ENCODE results near the gene TBR1. TPM values are rescaled to one million over a fixed set of nuclear protein-coding genes. Genes with fewer than 3 reads are reported as not detected.

The TBR1 gene
- total RNA-seq, 2 donors from 2014 or later, result not detected

DNA sequence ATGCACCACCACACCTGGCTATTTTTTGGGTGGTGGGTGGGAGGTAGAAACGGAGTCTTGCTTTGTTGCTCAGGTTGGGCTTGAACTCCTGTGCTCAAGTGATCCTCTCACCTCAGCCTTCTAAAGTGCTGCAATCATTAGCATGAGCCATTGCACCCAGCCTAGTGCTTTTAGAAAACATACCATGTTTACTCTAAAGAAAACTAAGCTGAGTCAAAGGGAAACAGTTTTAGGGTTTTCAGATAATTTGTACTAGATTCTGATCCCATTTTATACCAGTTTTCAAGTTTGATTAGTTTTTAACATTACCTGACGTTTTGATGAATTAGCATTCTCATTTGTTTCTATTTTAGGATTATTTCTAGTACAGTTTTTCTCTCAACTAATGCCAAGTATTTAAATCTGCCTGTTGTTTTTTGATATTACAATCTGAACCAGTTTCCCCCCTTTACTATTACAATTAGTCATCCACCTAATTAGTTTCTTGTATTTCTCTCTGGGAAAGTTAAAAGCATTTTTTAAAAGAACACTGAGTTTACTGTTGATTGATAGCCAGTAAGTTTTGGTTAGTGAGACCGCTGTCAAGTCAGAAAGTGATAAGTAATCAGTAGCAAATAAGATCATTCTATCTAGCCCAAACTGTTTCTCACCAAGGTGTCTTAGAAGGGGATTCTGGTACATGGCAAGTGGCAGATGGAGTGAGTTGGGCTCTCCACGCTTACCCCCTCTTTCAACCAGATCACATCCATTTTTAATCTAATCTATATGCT, 24.2 kb upstream of the TBR1 start:
- Mint-ChIP-seq H3K4me3 (no peak overlapping the region), H3K36me3 (ENCODE audit: low read depth) (peaks cover 13% of the 10 kb centered on the region), H3K4me1 (peaks cover 2% of the 10 kb centered on the region), H3K27ac (no peak overlapping the region), H3K27me3 (no peaks in the 10 kb centered on the region)
- no peak for ATAC-seq
- no peaks in the 10 kb centered on the region for H3K9me3 ChIP-seq (ENCODE audit: control insufficient read depth, low read length, poor library complexity, severe bottlenecking)
- no peak for DNase-seq

DNA sequence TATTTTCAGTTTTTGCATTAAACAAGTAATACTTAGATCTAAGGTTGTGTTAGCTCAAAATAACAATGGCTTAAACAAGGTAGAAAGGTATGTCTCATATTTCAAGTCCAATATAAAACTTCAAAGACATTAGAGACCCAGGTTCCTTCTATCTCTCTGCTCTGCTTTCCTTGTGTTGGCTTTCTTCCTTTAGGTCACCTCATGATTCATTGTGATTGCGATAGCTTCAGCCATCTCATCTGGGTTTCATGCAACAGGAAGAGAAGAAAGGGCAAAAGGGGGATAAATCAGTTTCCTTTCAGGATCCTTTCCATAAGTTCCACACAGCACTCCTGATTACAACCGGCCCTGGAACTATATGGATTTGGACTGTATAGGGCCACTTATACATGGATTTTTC, 16.0 kb upstream of the TBR1 start:
- Mint-ChIP-seq H3K27me3 (no peaks in the 10 kb centered on the region), H3K4me1 (no peaks in the 10 kb centered on the region), H3K4me3 (no peak overlapping the region), H3K27ac (no peak overlapping the region), H3K36me3 (ENCODE audit: low read depth) (peaks cover 11% of the 10 kb centered on the region)
- H3K9me3 ChIP-seq (ENCODE audit: control insufficient read depth, low read length, poor library complexity, severe bottlenecking), result no peaks in the 10 kb centered on the region
- DNase-seq, result no peak
- no peak for ATAC-seq

DNA sequence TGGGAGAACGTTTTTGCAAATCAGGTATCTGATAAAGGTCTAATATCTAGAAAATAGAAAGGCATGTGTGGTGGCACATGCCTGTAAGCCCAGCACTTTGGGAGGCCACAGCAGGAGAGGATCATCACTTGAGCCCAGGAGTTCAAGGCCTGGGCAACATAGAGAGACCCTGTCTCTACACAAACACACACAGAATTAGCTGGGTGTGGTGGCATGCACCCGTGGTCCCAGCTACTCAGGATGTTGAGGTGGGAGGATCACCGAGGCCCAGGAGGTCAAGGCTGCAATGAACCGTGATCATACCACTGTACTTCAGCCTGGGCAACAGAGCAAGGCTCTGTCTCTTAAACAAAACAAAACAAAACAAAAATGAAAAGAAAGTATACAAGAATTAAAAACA, 13.8 kb upstream of the TBR1 start:
- H3K27ac Mint-ChIP-seq, result no peak overlapping the region
- DNase-seq, result no peak
- no peak for ATAC-seq
- no peaks in the 10 kb centered on the region for H3K27me3 Mint-ChIP-seq
- H3K4me3 Mint-ChIP-seq, result no peak overlapping the region
- H3K9me3 ChIP-seq (ENCODE audit: control insufficient read depth, low read length, poor library complexity, severe bottlenecking), result no peaks in the 10 kb centered on the region
- no peaks in the 10 kb centered on the region for H3K4me1 Mint-ChIP-seq
- H3K36me3 Mint-ChIP-seq (ENCODE audit: low read depth), result peaks cover 4% of the 10 kb centered on the region

DNA sequence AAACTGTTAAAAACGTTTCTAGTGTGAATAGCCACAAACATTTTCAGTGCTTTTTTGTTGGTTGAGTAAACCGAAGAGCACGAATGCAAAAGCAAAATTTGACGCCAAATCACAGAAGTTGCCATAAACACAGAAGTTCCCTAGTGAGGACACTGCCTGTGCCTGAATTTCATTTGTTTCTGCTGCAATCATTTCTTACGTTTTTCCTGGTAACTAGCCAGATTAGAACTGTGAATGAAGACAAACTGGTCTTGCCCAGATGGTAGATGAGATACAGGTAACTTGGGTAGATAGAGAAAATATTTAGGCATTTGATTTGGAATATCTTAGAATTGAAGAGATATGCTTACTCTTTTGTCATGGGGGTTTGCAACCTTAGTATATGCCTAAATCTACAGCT, 9.8 kb upstream of the TBR1 start:
- no peak for DNase-seq
- Mint-ChIP-seq H3K27me3 (no peaks in the 10 kb centered on the region), H3K36me3 (ENCODE audit: low read depth) (peaks cover 4% of the 10 kb centered on the region), H3K27ac (no peak overlapping the region), H3K4me3 (no peak overlapping the region), H3K4me1 (no peaks in the 10 kb centered on the region)
- H3K9me3 ChIP-seq (ENCODE audit: control insufficient read depth, low read length, poor library complexity, severe bottlenecking), result no peaks in the 10 kb centered on the region
- ATAC-seq, result no peak

DNA sequence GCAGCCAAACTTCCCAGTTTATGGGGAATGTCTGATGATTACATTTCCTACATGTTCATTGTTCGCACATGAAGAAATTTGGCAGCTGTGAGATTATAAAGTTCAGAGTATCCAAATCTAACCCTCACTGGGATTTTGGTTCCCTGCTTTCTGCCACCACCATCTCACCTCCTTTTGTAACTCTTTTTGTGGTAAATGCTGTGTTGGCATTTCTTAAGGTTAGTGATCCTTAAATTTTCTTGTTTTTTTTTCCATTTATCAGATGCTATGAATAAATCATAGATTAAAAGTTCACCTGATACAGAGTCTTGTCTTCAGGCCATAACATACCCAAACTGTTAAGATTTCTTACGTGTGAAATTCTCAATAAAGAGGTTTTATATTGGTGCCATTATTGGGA, 8.5 kb upstream of the TBR1 start:
- Mint-ChIP-seq H3K4me1 (no peaks in the 10 kb centered on the region), H3K27ac (no peak overlapping the region), H3K27me3 (no peaks in the 10 kb centered on the region), H3K36me3 (ENCODE audit: low read depth) (peaks cover 2% of the 10 kb centered on the region), H3K4me3 (no peak overlapping the region)
- no peaks in the 10 kb centered on the region for H3K9me3 ChIP-seq (ENCODE audit: control insufficient read depth, low read length, poor library complexity, severe bottlenecking)
- ATAC-seq, result no peak
- DNase-seq, result no peak

DNA sequence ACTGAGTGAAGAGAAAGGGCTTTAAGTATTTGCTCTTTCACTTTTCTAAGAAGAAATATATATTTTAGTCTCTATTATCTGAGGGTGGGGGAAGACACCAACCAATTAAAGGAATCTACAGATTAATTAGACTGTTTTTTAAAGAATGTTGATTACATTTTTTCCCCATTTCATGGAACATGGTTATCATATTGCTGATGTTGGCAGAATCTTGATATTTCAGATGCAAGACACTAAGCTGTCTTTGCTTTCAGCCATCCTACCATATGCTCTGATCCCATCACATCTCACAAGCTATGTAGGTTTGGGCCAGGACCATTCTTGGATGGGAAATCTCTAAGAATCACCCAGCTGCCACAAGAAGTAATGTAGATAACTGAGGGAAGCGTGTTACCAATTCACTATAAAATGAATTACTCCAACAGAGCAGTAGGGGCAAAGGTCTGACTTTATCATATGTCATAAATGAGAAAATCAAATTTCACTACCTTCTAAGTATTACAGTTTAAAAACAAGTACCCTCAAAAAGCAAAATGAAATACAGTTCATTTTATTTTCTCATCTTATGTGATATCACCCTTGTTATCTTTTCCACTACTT, 6.7 kb upstream of the TBR1 start:
- ATAC-seq (no peak), DNase-seq (no peak)
- H3K27me3 Mint-ChIP-seq, result peaks cover 6% of the 10 kb centered on the region
- H3K4me3 Mint-ChIP-seq, result no peak overlapping the region
- peaks cover 3% of the 10 kb centered on the region for H3K4me1 Mint-ChIP-seq
- H3K9me3 ChIP-seq (ENCODE audit: control insufficient read depth, low read length, poor library complexity, severe bottlenecking), result no peaks in the 10 kb centered on the region
- no peak overlapping the region for H3K27ac Mint-ChIP-seq
- peaks cover 2% of the 10 kb centered on the region for H3K36me3 Mint-ChIP-seq (ENCODE audit: low read depth)

DNA sequence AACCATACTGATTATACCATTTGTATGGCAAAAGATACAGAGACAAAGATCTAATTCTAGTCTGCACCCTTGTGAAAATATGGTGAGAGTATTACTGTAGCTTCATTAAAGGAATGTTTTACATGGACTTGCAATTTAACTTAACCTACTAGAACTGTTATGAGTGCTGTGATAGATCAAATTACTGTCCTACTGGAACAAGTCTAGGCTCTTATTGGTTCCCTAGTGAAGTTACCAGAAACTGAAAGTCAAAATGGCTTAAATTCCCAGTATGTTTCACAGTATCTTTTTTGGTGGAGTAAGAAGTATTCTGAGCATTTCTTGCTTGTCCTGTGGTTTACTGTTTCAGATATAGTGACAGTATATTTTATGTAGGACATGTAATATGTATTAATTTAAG, 3.8 kb upstream of the TBR1 start:
- no peaks in the 10 kb centered on the region for H3K9me3 ChIP-seq (ENCODE audit: control insufficient read depth, low read length, poor library complexity, severe bottlenecking)
- H3K36me3 Mint-ChIP-seq (ENCODE audit: low read depth), result peaks cover 6% of the 10 kb centered on the region
- ATAC-seq (no peak), DNase-seq (no peak)
- no peak overlapping the region for H3K4me3 Mint-ChIP-seq
- H3K4me1 Mint-ChIP-seq, result peaks cover 24% of the 10 kb centered on the region
- no peak overlapping the region for H3K27ac Mint-ChIP-seq
- H3K27me3 Mint-ChIP-seq, result peaks cover 33% of the 10 kb centered on the region

DNA sequence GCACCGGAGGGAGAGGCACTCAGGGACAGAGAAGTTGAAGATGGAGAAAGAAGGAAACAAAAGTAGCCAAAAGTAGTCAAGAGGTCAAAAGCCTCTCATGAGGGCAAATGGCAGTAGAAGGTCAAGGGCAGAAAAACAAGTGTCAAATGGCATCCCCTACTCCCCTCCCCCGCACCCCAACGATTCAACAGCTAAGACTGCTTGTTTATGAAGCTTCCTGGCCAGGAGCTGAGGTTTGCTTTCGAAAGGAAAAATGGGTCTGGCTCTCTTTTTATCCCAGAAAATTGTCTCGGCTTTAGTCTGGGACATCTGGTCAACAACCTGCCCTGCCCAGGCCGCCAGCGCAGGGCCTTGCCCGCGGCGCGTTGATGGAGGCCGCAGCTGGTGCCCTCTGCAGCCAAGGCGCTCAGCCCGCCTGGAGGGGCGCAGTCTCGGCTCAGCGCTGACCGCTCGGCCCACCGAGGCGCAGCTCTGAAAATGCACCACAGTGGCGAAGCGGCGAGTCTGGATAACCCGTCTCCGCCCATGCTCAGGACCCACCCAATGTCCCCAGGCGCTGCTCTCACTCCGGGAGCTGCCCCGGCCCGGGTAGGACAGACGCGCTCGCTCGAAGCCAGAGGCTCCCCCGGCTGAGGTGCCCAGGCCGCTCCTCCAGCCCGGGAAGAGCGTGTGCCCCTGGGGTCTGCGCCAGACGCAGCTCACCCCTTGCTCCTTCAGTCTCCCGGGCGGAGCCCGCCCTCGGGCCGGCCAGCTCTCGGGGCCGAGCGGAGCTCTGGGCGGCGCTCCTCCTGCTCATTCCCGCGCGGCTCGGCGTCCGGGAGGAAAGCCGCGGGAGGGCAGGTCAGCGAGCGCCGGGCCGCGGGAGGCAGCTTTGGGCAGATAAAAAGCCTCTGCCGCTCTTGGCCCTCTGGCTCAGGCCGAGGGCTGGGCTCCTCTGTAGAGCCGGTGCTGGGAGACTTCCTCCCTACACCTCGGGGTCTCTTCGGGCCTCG, 1.8 kb upstream of the TBR1 start:
- no peak overlapping the region for H3K27ac Mint-ChIP-seq

DNA sequence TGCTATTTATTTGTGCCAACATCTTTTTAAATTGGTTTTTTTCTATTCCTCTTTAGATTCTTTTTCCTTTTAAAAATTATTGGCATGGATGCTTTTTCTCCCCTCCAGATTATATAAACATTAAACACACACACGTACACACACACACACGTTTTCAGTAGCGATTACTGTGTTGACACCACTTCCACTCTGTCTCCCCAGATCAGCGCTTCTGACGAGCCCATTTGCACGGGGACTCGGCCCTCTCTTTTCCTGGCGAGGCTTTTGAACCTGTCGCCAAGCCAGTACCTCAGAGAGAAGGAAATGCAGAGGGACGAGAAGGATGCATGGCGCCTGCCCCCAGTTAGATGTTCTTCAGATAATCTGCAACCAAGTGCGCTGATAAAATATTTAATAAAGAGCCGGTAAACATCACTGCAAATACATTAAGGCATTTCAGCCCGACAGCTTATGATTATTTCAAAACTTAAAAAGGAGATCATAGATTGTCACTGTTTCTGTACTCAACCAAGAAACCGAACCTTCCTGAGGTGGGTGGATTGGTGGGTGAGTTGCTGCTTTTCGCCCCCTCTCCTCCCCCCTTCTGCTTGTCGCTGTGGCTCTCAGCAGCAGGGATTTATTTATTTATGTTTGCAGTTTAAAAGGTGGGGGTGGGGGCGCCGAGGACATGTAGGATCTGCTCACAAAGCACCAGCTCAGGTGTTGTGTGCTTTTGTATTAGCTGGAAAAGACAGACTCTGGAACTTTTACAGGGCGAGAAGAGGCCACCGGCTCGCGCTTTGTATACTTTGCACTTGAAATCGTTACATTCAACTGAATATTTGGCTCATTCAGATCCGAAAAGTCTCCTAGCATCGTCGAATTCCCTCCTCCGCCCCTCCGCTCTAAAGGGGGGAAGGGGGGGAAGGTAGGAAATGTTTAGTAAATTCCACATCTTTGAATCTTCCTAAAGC, 787 bp upstream of the TBR1 start:
- Mint-ChIP-seq H3K36me3 (ENCODE audit: low read depth) (peaks cover 4% of the 10 kb centered on the region), H3K4me3 (peak overlapping the region; percentile 86), H3K4me1 (peaks cover 35% of the 10 kb centered on the region), H3K27ac (peak overlapping the region; percentile 9), H3K27me3 (peaks cover 60% of the 10 kb centered on the region)
- DNase-seq (no peak), ATAC-seq (peak; percentile 45)
- no peaks in the 10 kb centered on the region for H3K9me3 ChIP-seq (ENCODE audit: control insufficient read depth, low read length, poor library complexity, severe bottlenecking)

More for the DNA sequence above, 1.8 kb upstream of the TBR1 start:
- H3K4me1 Mint-ChIP-seq, result peaks cover 35% of the 10 kb centered on the region
- ATAC-seq, result peak; percentile 50
- no peak for DNase-seq
- H3K4me3 Mint-ChIP-seq, result peak overlapping the region; percentile 86
- H3K36me3 Mint-ChIP-seq (ENCODE audit: low read depth), result peaks cover 4% of the 10 kb centered on the region
- H3K9me3 ChIP-seq (ENCODE audit: control insufficient read depth, low read length, poor library complexity, severe bottlenecking), result no peaks in the 10 kb centered on the region
- peaks cover 53% of the 10 kb centered on the region for H3K27me3 Mint-ChIP-seq

DNA sequence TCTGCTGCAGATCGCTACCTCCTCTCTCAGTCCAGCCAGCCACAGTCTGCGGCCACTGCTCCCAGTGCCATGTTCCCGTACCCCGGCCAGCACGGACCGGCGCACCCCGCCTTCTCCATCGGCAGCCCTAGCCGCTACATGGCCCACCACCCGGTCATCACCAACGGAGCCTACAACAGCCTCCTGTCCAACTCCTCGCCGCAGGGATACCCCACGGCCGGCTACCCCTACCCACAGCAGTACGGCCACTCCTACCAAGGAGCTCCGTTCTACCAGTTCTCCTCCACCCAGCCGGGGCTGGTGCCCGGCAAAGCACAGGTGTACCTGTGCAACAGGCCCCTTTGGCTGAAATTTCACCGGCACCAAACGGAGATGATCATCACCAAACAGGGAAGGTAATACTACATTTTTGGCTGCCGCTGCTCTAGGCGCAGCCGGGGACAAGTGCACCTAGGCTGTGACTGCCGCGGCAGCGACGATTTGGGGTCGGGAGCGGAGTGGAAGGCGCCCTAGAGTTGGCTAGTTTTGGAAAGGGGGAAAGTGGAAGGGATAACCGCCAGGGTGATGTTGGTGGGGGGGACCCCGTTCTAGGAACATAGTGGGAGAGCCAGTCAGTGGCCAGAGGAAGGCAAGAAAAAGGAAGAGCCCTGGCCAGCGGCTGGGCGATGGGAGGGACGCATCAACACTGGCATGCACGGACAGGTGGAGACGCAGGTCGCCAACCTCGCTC, 776 bp downstream of the TBR1 start:
- H3K4me1 Mint-ChIP-seq, result peaks cover 35% of the 10 kb centered on the region
- H3K36me3 Mint-ChIP-seq (ENCODE audit: low read depth), result peaks cover 7% of the 10 kb centered on the region
- H3K9me3 ChIP-seq (ENCODE audit: control insufficient read depth, low read length, poor library complexity, severe bottlenecking), result no peaks in the 10 kb centered on the region
- H3K4me3 Mint-ChIP-seq, result peak overlapping the region; percentile 86
- peaks cover 76% of the 10 kb centered on the region for H3K27me3 Mint-ChIP-seq
- ATAC-seq, result peak; percentile 18
- no peak overlapping the region for H3K27ac Mint-ChIP-seq
- no peak for DNase-seq

DNA sequence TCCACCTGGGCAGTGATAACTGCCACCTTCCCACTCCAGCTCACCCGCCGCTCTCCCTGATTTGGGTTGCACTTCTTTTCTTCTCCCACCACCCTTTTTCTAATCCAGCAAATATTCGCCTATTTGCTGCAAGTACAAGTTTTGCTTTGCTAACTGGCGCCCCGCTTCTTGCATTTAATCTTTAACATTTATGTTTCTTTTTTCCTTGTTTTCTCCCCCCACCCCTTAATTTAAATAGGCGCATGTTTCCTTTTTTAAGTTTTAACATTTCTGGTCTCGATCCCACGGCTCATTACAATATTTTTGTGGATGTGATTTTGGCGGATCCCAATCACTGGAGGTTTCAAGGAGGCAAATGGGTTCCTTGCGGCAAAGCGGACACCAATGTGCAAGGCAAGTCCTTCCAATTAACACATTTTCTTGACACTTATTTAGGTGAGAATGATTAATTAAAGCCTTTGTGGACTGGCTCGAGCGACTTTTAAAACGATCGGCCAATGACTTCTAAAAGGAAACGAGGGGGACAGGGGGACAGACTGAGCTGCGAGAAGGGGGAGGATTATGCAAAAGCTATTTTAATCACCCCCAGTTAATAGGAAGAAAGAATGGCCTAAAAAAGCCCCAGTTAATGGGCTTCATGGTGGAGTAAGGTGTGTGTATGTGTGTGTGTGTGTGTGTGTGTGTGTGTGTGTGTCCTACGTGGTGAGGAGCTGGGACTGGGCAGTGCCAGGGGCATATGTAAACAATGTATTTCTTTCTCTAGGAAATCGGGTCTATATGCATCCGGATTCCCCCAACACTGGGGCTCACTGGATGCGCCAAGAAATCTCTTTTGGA, 1.6 kb downstream of the TBR1 start:
- H3K27ac Mint-ChIP-seq, result no peak overlapping the region
- H3K4me3 Mint-ChIP-seq, result peak overlapping the region; percentile 86
- ATAC-seq (no peak), DNase-seq (no peak)
- H3K36me3 Mint-ChIP-seq (ENCODE audit: low read depth), result peaks cover 7% of the 10 kb centered on the region
- peaks cover 35% of the 10 kb centered on the region for H3K4me1 Mint-ChIP-seq
- no peaks in the 10 kb centered on the region for H3K9me3 ChIP-seq (ENCODE audit: control insufficient read depth, low read length, poor library complexity, severe bottlenecking)
- peaks cover 83% of the 10 kb centered on the region for H3K27me3 Mint-ChIP-seq
